ENCODE measurements around the gene DGLUCY.
"Not testable (repeated sequence)": the region's sequence is repeated elsewhere in the genome, so short reads cannot be mapped to it uniquely, and the experiment has no call there.

Gene DGLUCY

GRCh38 chr14:91113829-91114078 lies at the start of gene DGLUCY:
TSS of gene DGLUCY (plus strand) at chr14:91114073. CDS start at chr14:91160295, 46,222 bp downstream.
- DNase-seq (ENCODE audit: low spot score) = peak; percentile 18

DNA sequence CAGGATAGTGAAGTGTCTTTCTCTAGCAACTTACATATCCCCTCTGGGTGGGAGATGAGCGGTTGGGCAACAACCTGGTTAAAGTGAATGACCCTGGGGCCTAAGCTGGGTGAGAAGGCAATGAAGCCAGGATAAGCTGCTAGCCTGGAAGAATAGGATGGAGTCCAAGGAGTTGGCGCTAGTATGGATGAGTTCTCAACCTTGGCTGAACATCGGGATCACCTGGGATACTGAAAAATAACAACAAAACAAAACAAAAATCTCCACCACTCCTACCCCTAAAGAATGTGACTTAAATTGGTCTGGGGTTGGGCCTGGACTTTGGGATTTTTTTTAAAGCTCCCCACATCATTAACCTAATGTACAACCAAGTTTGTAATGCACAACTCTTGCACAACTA lies 48.6 kb upstream of the DGLUCY start:
- no peak for DNase-seq (ENCODE audit: low spot score)

DNA sequence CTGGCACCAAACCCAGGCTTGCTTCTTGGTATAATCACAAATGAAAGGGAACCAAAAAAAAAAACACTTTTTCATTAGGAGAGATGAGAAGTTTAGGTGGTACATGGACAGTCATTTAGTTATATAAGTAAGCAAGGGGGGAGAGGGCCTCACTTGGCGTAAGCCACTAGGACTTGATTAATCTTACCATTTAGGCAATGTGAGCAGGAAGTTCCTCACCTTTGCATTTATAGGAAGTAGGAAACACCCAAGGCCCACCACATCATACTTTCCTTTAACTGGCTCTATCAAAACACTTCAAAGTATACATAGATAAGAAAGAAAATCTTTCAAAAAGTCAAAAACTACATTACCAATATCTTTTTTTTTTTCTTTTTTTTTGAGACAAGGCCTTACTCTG lies 46.7 kb upstream of the DGLUCY start:
- no peak for DNase-seq (ENCODE audit: low spot score)

DNA sequence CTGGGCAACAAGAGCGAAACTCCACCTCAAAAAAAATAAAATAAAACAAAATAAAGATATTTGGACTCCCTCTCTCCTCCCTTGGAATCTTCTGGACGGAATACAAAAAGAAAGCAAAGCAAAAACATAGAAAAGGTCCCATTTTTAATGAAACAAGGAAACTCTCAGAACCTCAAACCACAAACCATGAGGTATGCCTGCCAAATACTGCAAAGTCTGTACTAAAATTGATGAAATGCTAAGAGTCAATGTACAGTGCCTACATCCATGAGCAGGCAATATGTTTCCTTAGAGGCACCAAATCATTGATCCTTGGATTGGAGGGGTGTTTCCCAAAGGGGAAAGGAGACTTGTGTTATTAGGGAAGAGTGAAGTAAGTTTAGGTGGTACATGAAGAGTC lies 45.2 kb upstream of the DGLUCY start:
- no peak for DNase-seq (ENCODE audit: low spot score)

- no peak for DNase-seq (ENCODE audit: low spot score)
Measured at GRCh38 chr14:91070572-91070971, 43.3 kb upstream of the DGLUCY start.

GRCh38 chr14:91075553-91075952 lies 38.3 kb upstream of the DGLUCY start:
- DNase-seq (ENCODE audit: low spot score) = no peak

DNA sequence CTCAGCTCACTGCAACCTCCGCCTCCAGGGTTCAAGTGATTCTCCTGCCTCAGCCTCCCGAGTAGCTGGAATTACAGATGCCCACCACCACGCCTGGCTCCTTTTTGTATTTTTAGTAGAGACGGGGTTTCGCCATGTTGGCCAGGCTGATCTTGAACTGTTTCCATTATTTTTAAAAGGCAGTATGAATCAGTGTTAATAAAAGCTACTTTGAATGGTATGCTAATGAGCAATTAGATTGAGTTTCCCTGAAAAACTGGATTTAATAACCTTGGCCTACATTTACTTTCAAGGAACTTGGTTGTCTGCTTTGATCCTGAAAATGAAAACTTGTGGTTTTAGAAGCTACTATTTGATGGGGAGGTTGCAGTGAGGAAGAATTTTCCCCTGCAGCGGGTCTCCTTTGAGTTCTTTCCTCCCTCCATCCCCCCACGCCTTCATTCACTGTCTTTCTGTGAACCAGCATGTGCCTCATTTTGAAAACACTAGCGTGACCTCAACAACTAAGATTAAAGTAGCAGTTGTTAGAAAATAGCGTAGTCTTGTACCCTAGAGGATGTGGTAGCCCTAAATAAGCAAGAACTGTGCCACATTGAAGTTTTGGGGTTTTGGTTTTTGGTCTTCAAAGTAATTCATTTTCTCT lies 35.7 kb upstream of the DGLUCY start:
- DNase-seq (ENCODE audit: low spot score) = no peak

DNA sequence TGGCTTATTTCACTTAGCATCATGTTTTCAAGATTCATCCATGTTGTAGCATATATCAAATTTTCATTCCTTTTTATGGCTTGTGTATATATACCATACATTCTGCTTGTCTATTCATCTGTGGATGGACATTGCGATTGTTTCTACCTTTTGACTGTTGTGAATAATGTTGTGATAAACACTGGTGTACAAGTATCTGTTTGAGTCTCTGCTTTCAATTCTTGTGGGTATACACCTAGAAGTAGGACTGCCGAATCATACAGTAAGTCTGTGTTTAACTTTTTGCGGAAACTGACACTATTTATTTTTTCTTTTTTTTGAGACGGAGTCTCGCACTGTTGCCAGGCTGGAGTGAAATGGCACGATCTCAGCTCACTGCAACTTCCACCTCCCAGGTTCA lies 33.8 kb upstream of the DGLUCY start:
- DNase-seq (ENCODE audit: low spot score) = no peak

- no peak for DNase-seq (ENCODE audit: low spot score)
Measured at GRCh38 chr14:91082282-91082681, 31.6 kb upstream of the DGLUCY start.

GRCh38 chr14:91084516-91084915 lies 29.4 kb upstream of the DGLUCY start:
- no peak for DNase-seq (ENCODE audit: low spot score)

- not testable (repeated sequence) for DNase-seq (ENCODE audit: low spot score)
Measured at GRCh38 chr14:91087470-91087869, 26.4 kb upstream of the DGLUCY start.

DNA sequence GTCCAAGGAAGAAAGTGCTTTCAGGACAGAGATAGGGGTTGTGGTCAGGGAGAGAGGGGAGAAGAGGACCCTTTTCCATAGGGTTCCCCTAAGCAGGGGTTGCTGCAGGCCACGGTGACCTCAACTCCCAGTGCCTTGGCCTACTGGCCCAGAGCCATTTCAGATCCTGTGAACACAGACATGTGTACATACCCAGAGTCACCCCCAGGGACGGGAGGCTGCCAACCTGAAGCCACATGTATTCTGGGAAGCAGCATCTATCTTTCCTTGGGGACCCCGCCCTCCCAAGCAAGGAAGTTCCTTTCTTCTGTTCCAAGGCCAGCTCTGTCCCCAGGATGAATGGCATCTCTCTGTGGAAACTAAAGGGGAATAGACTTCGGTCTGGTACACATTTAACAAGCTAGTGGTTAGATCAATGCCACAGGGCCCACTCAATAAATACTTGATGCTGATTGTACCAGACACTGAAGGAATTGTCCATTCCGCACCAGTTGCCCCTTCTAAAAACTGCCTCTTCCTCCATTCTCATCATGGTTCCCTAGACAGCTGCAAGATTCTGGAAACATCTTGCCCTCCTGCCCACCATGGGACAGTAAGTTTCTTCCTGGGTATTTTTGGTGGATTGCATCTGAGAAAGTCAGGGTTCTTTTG lies 25.2 kb upstream of the DGLUCY start:
- no peak for DNase-seq (ENCODE audit: low spot score)

DNA sequence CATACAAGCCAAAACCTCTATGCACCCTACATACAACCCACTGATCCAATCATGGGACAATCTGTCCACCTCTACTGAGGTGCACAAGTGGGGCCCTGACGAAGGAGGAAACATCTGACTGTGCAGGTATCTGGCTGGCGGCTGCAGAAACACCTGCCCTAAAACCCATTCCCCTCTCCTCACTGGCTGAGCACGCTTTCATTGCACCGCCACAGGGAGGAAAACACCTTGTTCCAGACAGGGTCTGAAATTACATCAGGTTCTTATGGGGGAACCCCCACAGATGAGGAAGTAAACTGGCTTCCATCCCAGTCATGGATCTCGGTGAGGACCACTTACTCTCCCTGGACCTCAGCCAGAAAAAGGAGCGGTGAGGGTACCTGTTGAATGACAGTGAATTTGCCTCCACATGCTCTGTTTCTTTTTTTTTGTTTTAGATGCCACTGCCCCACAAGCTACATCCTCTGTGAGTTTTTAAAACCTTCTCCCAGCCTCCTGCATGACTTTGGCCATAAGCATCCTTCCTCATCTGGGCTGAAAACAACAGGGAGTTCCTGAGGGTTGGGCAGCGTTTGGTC lies 23.8 kb upstream of the DGLUCY start:
- no peak for DNase-seq (ENCODE audit: low spot score)

GRCh38 chr14:91090743-91091142 lies 23.1 kb upstream of the DGLUCY start:
- DNase-seq (ENCODE audit: low spot score) = no peak

DNA sequence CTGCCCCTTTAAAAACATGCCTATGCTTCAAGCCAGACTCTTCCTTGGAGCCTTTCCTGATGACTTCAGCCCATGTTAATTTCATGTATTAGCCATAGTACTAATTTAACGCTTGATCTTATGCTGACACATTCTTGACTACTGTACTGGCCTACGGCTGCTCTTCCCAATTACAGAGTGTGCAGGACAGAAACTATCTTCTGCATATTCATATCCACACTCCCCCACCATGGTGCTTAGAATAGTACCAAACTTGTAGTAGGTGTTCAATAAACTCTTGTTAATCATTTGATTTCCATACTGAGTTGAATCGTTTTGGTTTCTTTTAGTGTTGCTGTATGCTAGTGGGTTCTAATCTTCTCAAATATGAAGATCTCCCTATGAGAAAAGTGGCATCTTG lies 21.8 kb upstream of the DGLUCY start:
- no peak for DNase-seq (ENCODE audit: low spot score)

DNA sequence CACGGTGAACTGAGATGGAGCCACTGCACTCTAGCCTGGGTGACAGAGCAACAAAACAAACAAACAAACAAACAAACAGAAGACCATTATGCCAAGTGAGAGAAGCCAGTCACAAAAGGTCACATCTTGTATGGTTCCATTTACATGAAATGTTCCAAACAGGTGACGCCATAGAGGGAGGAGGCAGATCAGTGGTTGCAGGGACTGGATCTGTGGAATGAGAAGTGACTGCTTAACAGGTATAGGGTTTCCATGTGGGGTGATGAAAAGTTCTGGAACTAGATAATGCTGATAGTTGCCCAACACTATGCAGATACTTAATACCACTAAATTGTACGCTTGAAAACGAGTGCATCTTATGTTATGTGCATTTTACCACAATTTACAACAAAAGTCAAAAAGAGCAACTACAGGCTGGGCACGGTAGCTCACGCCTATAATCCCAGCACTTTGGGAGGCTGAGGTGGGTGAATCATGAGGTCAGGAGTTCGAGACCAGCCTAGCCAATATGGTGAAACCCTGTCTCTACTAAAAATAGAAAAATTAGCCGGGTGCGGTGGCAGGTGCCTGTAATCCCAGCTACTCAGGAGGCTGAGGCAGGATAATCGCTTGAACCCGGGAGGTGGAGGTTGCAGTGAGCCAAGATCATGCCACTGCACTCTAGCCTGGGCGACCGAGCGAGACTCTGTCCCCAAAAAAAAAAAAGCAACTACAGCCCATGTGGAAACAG lies 20.0 kb upstream of the DGLUCY start:
- DNase-seq (ENCODE audit: low spot score) = not testable (repeated sequence)

- no peak for DNase-seq (ENCODE audit: low spot score)
Measured at GRCh38 chr14:91094772-91095171, 19.1 kb upstream of the DGLUCY start.

GRCh38 chr14:91095178-91095577 lies 18.7 kb upstream of the DGLUCY start:
- no peak for DNase-seq (ENCODE audit: low spot score)

- not testable (repeated sequence) for DNase-seq (ENCODE audit: low spot score)
Measured at GRCh38 chr14:91097657-91098056, 16.2 kb upstream of the DGLUCY start.

DNA sequence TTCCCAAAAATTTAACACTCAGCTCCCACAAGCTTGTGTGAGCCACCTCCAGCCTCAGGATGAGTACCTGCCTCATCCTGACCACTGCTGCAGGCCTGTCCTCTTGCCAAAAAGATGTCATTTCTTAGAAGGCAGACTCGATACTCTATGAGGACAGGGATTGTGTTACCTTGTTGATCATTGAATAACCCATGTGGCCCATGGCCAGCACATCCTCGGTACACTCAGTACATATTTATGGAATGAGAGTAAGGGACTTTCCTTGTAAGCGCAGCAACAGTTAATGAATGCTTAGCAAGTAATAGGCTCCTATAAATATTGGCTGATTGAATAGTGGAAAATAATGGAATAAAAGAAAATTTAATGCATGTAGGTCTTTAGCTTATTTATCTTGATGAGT lies 15.3 kb upstream of the DGLUCY start:
- no peak for DNase-seq (ENCODE audit: low spot score)

DNA sequence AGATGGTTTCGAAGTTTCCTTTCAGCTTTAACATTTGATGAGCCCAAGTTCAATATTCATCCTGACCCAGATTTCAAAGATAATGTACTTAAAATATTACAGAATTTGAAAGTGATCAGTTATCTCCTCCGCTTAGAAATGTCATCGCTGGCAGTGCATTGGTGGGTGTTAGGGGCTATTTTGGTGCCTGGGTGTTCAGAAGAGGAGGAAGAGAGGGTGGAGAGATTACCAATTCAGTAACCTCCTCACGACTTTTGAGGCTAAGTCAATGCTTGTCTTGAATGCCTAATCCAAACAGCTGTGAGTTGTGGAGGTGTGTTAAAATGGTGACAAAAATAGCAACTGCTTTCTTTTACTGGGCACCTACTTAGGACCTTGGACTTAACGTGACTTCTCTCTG lies 13.8 kb upstream of the DGLUCY start:
- DNase-seq (ENCODE audit: low spot score) = no peak

DNA sequence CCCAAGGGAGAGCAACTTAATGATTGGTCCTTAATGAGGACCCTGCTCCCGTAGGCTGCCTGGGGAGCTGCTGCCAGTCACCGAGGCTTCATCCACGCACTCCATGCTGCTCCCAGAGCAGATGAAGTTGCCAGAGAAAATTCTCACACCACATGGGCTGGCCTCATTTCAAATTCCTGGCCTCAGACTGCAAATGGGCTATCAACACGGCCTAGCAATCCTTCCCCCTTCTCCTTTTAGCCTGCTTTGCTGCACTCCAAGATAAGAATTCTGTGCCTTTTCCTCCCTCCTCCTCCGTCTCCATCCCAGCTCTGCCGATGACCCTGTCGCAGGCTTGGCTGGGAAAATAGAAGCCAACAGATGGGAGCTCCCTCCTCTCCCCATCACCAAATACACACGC lies 10.8 kb upstream of the DGLUCY start:
- no peak for DNase-seq (ENCODE audit: low spot score)

GRCh38 chr14:91108941-91109611 lies 4.8 kb upstream of the DGLUCY start:
- no peak for DNase-seq (ENCODE audit: low spot score)
